Activated T-cell treated with anti-CD3 and anti-CD28 coated beads, Interleukin-2, amount 50 U/mL, for 1 hour (primary cell): Measurements from ENCODE around the gene MEIKIN.
"Not testable (repeated sequence)": the region's sequence is repeated elsewhere in the genome, so short reads cannot be mapped to it uniquely, and the experiment has no call there.

ENCODE experiments used
- DNase-seq: peaks from one replicate; pipeline ENCODE4 v3.0.0-alpha.2; 2020

Gene MEIKIN

GRCh38 chr5:131796793-131797693 is 148.4 kb downstream of the MEIKIN start, which contains the start of gene FNIP1:
FNIP1 (minus strand) TSS chr5:131797017; CDS start chr5:131796921, 96 bp downstream.
- peak; percentile 98 for DNase-seq

- no peak for DNase-seq
Measured at GRCh38 chr5:131795879-131796792, 149.3 kb downstream of the MEIKIN start.

- DNase-seq: no peak
Measured at GRCh38 chr5:131795228-131795627, 150.2 kb downstream of the MEIKIN start.

GRCh38 chr5:131794586-131794985 is 150.9 kb downstream of the MEIKIN start:
- DNase-seq: no peak

- DNase-seq: no peak
Measured at GRCh38 chr5:131792896-131793295, 152.6 kb downstream of the MEIKIN start.

GRCh38 chr5:131791866-131792265 is 153.6 kb downstream of the MEIKIN start:
- DNase-seq: no peak

GRCh38 chr5:131790550-131790949 is 154.9 kb downstream of the MEIKIN start:
- no peak for DNase-seq

- DNase-seq: no peak
Measured at GRCh38 chr5:131789765-131790164, 155.7 kb downstream of the MEIKIN start.

- no peak for DNase-seq
Measured at GRCh38 chr5:131787736-131788135, 157.7 kb downstream of the MEIKIN start.

- DNase-seq: no peak
Measured at GRCh38 chr5:131786900-131787692, 158.4 kb downstream of the MEIKIN start.

GRCh38 chr5:131786036-131786435 is 159.4 kb downstream of the MEIKIN start:
- no peak for DNase-seq

- no peak for DNase-seq
Measured at GRCh38 chr5:131783874-131784273, 161.6 kb downstream of the MEIKIN start.

- DNase-seq: no peak
Measured at GRCh38 chr5:131783357-131783756, 162.1 kb downstream of the MEIKIN start.

GRCh38 chr5:131782717-131783116 is 162.7 kb downstream of the MEIKIN start:
- DNase-seq: no peak

- not testable (repeated sequence) for DNase-seq
Measured at GRCh38 chr5:131778141-131778540, 167.3 kb downstream of the MEIKIN start.

- DNase-seq: no peak
Measured at GRCh38 chr5:131776450-131776849, 169.0 kb downstream of the MEIKIN start.

GRCh38 chr5:131774652-131775367 is 170.7 kb downstream of the MEIKIN start:
- no peak for DNase-seq

- DNase-seq: no peak
Measured at GRCh38 chr5:131773805-131774204, 171.7 kb downstream of the MEIKIN start.

- DNase-seq: no peak
Measured at GRCh38 chr5:131771692-131772091, 173.8 kb downstream of the MEIKIN start.

- no peak for DNase-seq
Measured at GRCh38 chr5:131769961-131770360, 175.5 kb downstream of the MEIKIN start.

GRCh38 chr5:131769336-131769735 is 176.1 kb downstream of the MEIKIN start:
- no peak for DNase-seq

- no peak for DNase-seq
Measured at GRCh38 chr5:131767891-131768290, 177.6 kb downstream of the MEIKIN start.
